ENCODE data around the gene BPIFA3.

The BPIFA3 gene

DNA sequence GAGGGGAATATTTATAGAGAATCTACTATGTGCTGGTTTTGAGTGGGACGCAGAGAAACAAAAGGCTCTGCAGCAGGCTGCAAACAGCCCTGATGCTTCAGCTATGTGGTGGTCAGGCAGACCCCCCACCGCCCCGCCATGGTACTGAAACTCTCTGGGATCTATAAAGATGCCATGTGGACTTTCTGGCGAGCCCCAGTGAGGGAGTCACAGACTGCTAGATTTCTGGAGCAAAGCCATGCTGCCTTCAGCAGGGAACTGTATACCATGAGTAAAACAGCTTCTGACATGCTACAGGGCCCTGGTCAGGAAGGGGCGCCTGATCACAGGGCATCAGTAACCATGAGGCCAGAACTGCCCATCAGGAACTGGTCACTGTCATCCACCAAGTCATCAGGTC, 46.6 kb downstream of the BPIFA3 start:
- DNase-seq (ENCODE audit: low read depth): no peak

GRCh38 chr20:33267701-33268100, 50.5 kb downstream of the BPIFA3 start:
- DNase-seq (ENCODE audit: low read depth): no peak

DNA sequence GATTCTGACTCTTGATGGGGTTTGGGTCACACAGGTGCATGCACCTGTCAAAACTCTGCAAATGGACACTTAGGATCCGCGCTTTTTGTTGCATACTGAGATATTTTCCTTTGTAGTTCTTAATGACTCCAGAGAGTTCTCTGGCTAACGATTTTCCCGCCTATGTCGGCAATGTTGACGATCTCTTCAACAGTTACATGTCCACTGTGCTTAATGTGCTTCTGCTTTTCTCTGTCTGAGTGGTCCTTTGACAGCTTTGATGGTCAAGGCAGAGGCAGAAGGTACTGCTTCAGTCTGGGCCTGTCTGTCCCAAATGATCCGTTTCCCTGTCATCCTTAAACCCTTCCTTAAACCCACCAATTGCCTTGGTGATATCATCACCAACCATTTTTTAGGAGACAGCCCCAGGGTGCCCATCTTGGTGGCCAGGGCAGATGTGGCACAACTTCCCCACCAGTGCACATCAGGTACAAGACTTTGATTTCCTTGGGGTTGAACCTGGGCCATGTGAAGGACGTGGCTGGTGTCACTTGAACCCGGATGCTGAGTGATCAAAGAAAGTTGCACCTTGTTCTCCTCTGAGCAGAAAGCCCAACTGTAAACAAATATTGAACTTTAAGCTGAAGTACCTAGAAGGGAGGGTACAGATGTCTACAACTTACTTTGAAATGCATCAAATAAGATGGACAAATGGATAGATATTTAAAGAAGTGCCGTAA, 55.2 kb downstream of the BPIFA3 start:
- no peak for DNase-seq (ENCODE audit: low read depth)

GRCh38 chr20:33273117-33273851, 56.1 kb downstream of the BPIFA3 start:
- DNase-seq (ENCODE audit: low read depth): no peak

GRCh38 chr20:33275215-33275614, 58.1 kb downstream of the BPIFA3 start:
- no peak for DNase-seq (ENCODE audit: low read depth)

DNA sequence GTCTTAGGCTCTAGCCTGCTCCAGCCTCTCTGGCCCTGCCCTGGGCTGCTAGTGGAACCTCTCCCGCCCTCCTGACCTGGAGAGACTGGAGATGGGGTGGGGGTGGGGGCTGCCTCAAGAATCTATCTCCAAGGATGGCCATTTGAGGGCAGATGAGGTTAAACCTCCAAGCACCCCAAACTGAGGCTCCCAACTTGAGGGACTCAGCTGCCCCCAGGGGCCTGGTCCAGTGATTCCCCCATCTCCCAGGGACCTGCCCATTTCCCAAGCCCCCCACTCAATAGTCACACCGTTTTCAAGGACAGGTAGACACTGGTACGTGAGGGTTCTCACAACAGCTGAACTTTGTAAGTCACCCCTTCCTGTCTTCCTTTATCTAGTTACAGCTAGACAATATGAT, 58.7 kb downstream of the BPIFA3 start:
- no peak for DNase-seq (ENCODE audit: low read depth)

DNA sequence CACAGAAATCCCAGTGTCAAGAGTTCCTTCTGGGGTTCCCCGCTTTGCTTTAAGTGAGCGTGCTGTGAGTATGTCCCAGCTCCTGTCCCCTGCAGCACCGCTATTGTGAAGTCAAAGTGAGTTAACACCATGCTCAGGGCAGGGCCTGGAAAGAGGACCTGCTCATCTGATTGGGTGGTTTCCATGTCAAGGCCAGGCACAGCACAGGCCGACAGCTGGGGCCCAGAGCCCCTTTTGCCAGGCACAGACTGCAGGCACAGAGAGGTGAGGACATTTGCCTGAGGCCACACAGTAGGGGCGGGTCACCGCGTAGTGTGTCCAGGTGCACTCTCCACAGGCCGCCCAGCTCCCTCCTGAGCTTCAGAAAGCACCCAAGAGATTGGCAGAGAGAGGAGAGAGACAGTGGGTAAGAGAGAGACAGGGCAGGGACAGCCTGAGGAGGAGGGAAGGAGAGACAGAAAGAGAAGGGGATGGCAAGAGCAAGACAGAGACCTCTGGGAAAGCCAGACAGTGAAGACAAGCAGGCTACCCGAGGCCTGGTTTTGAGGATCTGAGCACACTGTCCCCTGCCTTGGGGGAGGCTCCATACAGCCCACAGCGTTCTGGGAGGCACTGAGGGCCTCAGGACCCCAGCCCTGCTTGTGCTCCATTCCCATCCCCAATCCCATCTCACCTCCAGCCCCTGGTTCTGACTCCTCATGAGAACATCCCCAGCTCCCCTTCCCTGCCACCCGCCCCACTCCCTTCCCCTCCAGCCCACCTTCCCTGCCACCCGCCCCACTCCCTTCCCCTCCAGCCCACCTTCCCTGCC, 59.4 kb downstream of the BPIFA3 start:
- no peak for DNase-seq (ENCODE audit: low read depth)
